HG03108 (cell line): Measurements from ENCODE around the gene PER2.
"Not testable (repeated sequence)": the region's sequence is repeated elsewhere in the genome, so short reads cannot be mapped to it uniquely, and the experiment has no call there.

Source experiments
- ATAC-seq: cut with Tn5 transposase; IDR thresholded peaks from one replicate; pipeline ENCODE4 v1.9.1; 2021; ENCODE audit warnings: moderate library complexity; ENCODE audit not compliant: unreplicated experiment

Gene PER2

GRCh38 chr2:238288650-238289573 is 502 bp upstream of the PER2 start:
- ATAC-seq = peak; percentile 89

DNA sequence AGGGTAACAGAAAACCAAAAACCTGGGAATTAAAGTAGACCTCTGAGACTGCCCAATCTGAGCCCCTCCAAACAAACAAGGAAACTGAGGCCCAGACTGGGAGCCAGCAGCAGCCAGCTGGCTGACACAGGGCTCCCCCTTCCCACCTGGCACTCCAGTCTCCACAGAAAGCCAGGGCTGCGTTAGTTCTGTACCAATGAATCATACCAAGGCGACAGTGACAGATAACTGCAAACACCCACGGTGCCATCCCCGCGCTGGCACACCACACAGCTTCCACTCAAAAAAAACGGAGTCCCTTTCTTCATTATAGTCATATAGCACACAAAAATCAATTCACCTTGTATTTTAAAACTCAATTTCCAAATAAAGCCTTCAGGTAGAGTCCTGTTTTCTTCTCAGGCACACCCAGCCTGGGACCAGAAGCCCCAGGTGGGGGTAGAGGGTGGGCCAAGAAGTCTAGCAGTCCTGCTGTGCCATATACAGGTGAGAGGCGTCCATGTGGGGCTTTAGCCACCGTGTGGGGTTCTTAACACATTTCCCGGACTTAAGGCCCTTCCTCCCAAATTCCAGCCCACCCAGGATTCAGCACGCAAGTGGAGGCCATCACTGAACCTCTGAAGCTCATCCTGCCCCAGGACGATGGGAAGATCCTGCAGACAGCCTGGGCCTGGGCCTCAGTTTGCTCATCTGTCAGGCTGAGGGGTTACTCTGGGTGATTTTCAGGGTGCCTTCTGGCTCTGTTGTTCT is 1.2 kb downstream of the PER2 start:
- no peak for ATAC-seq

DNA sequence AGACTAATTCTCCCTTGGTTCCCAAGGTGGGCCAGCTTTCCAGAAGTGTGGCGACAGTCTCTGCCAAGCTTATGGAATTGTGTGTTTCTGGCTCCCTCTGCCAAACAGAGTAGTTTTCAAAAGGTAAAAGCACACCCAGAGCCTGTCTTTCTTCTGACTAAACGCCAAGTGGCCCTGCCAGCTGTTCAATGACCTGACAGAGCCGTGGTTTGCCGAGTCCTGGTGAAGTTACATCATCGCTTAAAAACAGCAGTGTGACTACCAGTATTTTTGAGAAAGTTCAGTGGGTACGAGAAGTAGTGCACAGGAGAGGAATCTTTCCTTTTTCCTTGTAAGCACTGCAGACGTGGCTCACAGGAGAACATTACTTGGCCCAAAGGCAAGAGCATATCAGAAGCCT is 1.9 kb downstream of the PER2 start:
- ATAC-seq = no peak

DNA sequence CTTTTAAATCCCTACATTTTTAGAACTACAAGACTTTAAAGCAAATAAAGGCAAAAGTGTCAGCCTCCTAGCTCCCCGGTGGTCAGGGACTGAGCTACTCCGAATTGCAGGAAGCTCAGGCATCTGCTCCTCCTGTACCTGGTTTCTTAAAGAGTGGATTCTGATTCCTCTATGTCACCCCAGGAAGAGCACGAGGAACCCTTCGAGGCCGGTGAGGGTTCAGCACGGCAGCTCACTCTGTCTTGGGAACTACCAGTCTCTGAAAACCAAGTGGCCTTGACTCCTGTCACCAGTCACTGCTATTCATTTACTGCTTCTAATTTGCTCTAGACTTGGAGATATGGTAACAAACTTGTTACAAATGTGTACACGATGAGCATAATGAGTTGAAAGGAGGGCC is 2.3 kb downstream of the PER2 start:
- no peak for ATAC-seq

GRCh38 chr2:238285653-238286082 is 2.7 kb downstream of the PER2 start:
- ATAC-seq = no peak

DNA sequence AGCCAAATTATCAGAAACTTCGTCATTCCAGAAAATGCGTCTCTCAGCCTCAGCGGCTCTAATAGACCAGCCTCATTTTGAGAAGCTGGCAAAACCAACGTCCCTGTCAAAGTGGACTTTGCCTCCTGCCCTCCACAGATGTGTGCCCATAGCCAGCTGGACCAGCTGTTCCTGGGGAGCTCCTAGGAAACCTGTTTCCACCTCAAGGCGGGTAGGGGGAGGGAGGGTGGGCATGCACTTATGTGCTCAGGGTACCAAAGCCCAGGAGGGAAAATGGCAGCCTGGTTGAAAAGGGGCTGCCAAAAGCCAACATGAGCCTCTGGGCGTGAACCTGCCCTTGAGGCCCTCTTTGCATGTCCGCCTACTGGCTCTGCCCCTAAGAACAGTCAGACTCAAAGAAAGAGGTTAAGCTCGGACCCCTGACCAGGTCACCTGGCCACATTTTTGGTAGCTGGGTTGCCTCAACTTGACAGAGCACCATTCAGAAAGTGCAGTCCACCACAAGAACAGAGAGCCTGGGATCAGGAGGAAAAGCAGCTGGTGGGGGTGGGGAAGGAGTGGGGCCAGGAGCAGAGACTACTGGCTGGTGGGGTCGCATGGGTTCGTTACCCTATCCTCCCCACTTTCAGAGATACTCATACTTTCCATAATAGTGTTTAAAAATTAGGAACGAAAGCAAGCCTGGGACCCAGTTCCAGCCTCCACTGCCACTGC is 3.5 kb downstream of the PER2 start:
- no peak for ATAC-seq

DNA sequence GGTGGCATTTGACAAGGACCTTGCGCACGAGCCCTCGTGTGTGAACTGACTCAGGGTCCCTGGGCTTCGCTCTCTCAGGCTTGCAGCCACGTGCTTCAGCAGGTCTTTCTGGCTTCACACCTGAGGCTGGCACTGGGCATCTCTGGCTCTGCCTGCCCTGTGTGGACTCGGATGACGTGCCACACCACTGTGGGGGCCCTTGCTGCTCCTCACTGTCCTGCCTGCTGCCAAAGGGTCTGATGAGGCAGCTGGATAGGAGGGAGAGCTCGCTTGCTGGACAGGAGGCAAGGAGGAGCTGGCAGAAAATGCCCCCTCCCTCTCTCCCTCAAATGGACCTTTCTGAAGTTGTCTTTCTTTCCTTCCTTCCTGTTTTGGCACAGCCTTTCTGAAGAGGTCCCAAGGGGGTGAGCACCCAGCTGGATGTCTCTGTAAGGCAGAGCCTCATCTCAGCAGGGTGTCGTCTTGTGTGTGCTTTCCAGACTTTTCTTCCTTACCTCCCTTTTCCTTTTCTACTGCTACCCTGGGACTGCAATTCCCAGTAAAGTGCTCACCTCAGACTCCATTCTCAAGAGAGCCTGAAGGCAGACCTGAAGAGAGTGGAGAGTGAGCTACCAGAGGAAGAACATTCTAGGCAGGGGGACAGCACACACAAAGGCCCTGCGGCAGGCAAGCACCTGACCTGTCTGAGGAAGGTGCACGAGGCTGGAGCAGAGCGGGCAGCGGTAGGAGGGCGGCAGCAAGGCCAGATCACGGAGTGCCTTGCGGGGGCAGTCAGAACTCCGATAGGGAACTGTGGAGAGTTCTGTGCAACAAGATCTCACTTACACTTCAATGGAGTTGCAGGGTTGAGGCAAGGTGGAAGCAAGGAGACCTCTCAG is 5.3 kb downstream of the PER2 start:
- ATAC-seq = no peak

GRCh38 chr2:238281826-238282480 is 6.5 kb downstream of the PER2 start:
- no peak for ATAC-seq

GRCh38 chr2:238280083-238280825 is 8.2 kb downstream of the PER2 start:
- ATAC-seq = no peak

- ATAC-seq = no peak
Observed at GRCh38 chr2:238279324-238279682, 9.1 kb downstream of the PER2 start.

GRCh38 chr2:238278626-238279323 is 9.6 kb downstream of the PER2 start:
- ATAC-seq = no peak

- ATAC-seq = no peak
Observed at GRCh38 chr2:238277695-238278094, 10.7 kb downstream of the PER2 start.

DNA sequence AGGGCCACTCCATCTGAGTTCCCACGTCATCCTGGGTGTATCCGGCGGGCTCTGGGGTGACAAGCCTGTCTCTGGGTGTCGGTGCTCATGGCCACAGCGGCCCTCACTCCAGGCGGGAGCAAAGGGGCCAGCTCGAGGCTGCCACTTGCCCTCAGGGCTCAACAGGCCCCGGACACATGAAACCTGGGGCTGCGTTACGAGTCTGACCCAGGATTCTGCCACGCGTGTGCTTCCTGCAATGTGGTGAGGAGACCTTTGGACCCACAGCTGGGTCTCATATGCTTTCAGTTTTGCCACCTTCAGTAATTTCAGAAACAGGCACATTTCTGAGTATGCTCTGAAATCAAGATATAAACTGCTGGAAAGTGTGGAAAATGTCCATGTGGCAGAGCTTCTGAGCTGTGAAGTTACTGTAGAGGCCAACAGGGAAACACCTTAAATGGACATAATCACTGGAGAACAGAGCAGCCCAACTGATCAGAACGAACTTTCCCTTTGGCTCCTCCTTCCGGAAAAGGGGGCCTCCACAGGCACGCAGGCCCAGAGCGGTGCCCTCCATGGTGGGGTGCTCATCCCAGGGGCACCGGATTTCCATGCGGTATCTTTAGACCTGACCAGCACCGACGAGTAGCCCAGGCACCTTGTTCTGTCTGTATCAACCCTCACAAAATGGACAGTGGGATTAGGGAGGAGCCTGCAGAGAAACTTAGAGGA is 14.1 kb downstream of the PER2 start:
- no peak for ATAC-seq

GRCh38 chr2:238273433-238273832 is 15.0 kb downstream of the PER2 start:
- ATAC-seq = not testable (repeated sequence)

DNA sequence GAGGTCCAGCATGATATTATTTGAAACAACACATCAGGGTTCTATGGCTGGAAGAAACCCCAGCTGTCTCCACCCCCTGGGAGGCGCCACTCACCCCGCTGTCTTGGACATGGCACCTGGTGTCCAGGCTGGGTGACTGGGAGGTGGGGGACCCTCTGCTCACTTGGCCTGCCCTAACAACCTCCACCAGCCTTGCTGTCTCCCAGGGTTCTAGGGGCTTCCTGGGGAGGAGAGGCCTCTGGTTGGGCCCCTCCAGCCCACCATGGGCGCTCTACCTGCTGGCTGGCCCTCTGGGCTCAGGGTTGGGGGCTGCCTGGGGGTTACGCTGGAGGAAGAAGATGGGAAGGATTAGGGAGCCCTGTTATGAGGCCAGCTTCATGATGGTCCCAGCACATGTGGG is 16.3 kb downstream of the PER2 start:
- no peak for ATAC-seq

GRCh38 chr2:238271686-238272085 is 16.7 kb downstream of the PER2 start:
- ATAC-seq = not testable (repeated sequence)

DNA sequence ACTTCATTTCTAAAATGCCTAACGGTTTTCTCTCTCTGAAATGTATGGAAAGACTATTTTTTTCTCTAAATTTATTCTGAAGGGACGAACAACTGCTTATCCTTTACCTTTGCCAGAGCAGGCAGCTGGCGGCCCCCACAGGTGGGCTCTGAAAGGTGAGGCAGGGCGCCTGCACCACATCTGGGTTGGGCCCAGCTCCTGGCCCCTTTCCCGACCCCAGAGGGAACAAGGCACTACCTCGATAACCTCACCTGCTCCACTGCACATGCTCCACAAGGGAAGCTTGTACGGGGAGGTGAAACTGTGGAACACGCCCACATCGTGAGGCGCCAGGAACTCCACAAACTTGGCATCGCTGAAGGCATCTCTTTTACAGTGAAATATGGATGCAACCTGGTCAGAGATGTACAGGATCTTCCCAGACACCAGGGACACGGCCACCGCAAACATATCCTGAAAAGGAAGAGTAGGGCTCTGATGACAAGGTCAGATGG is 17.3 kb downstream of the PER2 start:
- no peak for ATAC-seq

- no peak for ATAC-seq
Observed at GRCh38 chr2:238270606-238271005, 17.8 kb downstream of the PER2 start.
